ENCODE data around the gene AQP10. TPM values are rescaled to one million over a fixed set of nuclear protein-coding genes. Genes with fewer than 3 reads are reported as not detected.

The AQP10 gene
- total RNA-seq, 2 experiments from 2014 or later, result 0.14 TPM; not detected in 1

GRCh38 chr1:154327466-154328317, 6.8 kb downstream of the AQP10 start:
- POLR2A ChIA-PET, result interaction anchor here (1.0 to 4.0 kb wide), 7 partner anchors 7 to 337 kb away, joined by 3 to 33 read pairs (median 4); partner anchors contain the start of gene UBAP2L

GRCh38 chr1:154328318-154329151, 7.6 kb downstream of the AQP10 start:
- intact Hi-C loops (cut with micrococcal nuclease), result loop anchor here (5.0 kb wide), 1 partner anchor 146 kb away; no protein-coding TSS in a partner anchor

More at GRCh38 chr1:154327466-154328317, 6.8 kb downstream of the AQP10 start:
- Mint-ChIP-seq H3K27ac (peak overlapping the region; percentile 74), H3K27me3 (no peaks in the 10 kb centered on the region), H3K36me3 (ENCODE audit: low read depth) (peaks cover 16% of the 10 kb centered on the region), H3K9me3 (no peaks in the 10 kb centered on the region), H3K4me3 (peak overlapping the region; percentile 100), H3K4me1 (ENCODE audit: low read depth) (peaks cover 55% of the 10 kb centered on the region)
- DNase-seq (peak; percentile 58), ATAC-seq (no peak)
- intact Hi-C loops (cut with micrococcal nuclease), result loop anchor here (5.0 kb wide), 1 partner anchor 145 kb away; no protein-coding TSS in a partner anchor
- no peak for TF ChIP-seq CTCF (IDR thresholded peaks at IDR 0.05)
- CTCF ChIA-PET, result interaction anchor here (0.8 to 7.7 kb wide), 11 partner anchors 12 to 219 kb away, joined by 3 to 214 read pairs (median 5); partner anchors contain the start of gene HAX1

GRCh38 chr1:154329152-154329521, 8.2 kb downstream of the AQP10 start:
- CTCF ChIA-PET, result interaction anchor here (0.6 to 7.7 kb wide), 11 partner anchors 10 to 231 kb away, joined by 3 to 214 read pairs (median 3); no protein-coding TSS in a partner anchor
- Mint-ChIP-seq H3K4me1 (ENCODE audit: low read depth) (peaks cover 57% of the 10 kb centered on the region), H3K27ac (peak overlapping the region; percentile 89), H3K36me3 (ENCODE audit: low read depth) (peaks cover 24% of the 10 kb centered on the region), H3K9me3 (no peaks in the 10 kb centered on the region), H3K27me3 (no peaks in the 10 kb centered on the region), H3K4me3 (peak overlapping the region; percentile 75)
- peak; percentile 11 for TF ChIP-seq CTCF (IDR thresholded peaks at IDR 0.05)
- POLR2A ChIA-PET, result interaction anchor here (0.6 to 4.0 kb wide), 9 partner anchors 14 to 1006 kb away, joined by 3 to 27 read pairs (median 3); partner anchors contain the start of gene ADAM15
- intact Hi-C loops (cut with micrococcal nuclease), result loop anchor here (5.0 kb wide), 1 partner anchor 147 kb away; no protein-coding TSS in a partner anchor
- DNase-seq (no peak), ATAC-seq (no peak)

More at GRCh38 chr1:154328318-154329151, 7.6 kb downstream of the AQP10 start:
- peak overlapping the region; percentile 100 for H3K4me3 Mint-ChIP-seq
- peaks cover 55% of the 10 kb centered on the region for H3K4me1 Mint-ChIP-seq (ENCODE audit: low read depth)
- ChIA-PET CTCF (interaction anchor here (0.6 to 7.7 kb wide), 14 partner anchors 11 to 218 kb away, joined by 3 to 214 read pairs (median 4); partner anchors contain the start of gene HAX1), POLR2A (interaction anchor here (0.6 to 4.0 kb wide), 8 partner anchors 15 to 1007 kb away, joined by 3 to 27 read pairs (median 4); a partner anchor contains a TSS)
- H3K36me3 Mint-ChIP-seq (ENCODE audit: low read depth), result peaks cover 20% of the 10 kb centered on the region
- no peaks in the 10 kb centered on the region for H3K27me3 Mint-ChIP-seq
- H3K9me3 Mint-ChIP-seq, result no peaks in the 10 kb centered on the region
- H3K27ac Mint-ChIP-seq, result peak overlapping the region; percentile 89
- no peak for TF ChIP-seq CTCF (IDR thresholded peaks at IDR 0.05)
- peak; percentile 45 for ATAC-seq
- peak; percentile 94 for DNase-seq

GRCh38 chr1:154329551-154330131, 8.7 kb downstream of the AQP10 start:
- no peak for TF ChIP-seq CTCF (IDR thresholded peaks at IDR 0.05)
- CTCF ChIA-PET, result interaction anchor here (0.6 to 7.7 kb wide), 13 partner anchors 10 to 230 kb away, joined by 3 to 214 read pairs (median 3); no protein-coding TSS in a partner anchor
- H3K36me3 Mint-ChIP-seq (ENCODE audit: low read depth), result peaks cover 28% of the 10 kb centered on the region
- DNase-seq (peak; percentile 71), ATAC-seq (peak; percentile 22)
- no peaks in the 10 kb centered on the region for H3K9me3 Mint-ChIP-seq
- H3K4me1 Mint-ChIP-seq (ENCODE audit: low read depth), result peaks cover 58% of the 10 kb centered on the region
- H3K27ac Mint-ChIP-seq, result peak overlapping the region; percentile 89
- H3K27me3 Mint-ChIP-seq, result no peaks in the 10 kb centered on the region
- intact Hi-C loops (cut with micrococcal nuclease), result loop anchor here (5.0 kb wide), 1 partner anchor 147 kb away; no protein-coding TSS in a partner anchor
- POLR2A ChIA-PET, result interaction anchor here (0.8 to 4.0 kb wide), 6 partner anchors 14 to 722 kb away, joined by 3 to 27 read pairs (median 3); partner anchors contain the start of gene ADAM15
- H3K4me3 Mint-ChIP-seq, result peak overlapping the region; percentile 75

Measured in activated CD8-positive, alpha-beta T cell treated with anti-CD3 and anti-CD28 coated beads for 36 hours (primary cell).